ENCODE measurements around the gene ZDHHC12.
A peak's percentile ranks its signal among the peaks of the same experiment; 100 is the strongest.
"Not testable (repeated sequence)": the region's sequence is repeated elsewhere in the genome, so short reads cannot be mapped to it uniquely, and the experiment has no call there.

Gene ZDHHC12

GRCh38 chr9:128707446-128707845, 16.5 kb downstream of the ZDHHC12 start:
- no peak for DNase-seq (ENCODE audit: low spot score)

DNA sequence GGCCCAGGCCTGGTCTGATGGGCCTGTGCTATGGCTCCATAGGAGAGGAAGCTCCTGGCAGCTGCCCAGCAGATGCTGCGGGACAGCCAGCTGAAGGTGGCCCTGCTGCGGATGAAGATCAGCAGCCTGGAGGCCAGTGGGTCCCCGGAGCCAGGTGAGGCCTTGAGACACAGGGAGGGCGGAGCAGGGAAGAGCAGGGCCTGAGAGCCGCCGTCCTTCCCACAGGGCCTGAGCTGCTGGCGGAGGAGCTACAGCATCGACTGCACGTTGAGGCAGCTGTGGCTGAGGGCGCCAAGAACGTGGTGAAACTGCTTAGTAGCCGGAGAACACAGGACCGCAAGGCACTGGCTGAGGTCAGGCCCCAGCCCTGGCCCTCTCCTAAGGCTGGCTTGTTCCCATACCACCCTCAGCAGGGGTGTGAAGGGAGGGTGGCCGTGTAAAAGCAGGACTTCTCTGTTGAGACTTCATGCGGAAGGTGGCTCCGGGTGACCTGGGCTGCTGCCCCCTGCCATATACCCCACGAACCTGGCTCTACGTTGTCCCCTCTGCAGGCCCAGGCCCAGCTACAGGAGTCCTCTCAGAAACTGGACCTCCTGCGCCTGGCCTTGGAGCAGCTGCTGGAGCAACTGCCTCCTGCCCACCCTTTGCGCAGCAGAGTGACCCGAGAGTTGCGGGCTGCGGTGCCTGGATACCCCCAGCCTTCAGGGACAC, 17.1 kb downstream of the ZDHHC12 start:
- no peak for DNase-seq (ENCODE audit: low spot score)

- no peak for DNase-seq (ENCODE audit: low spot score)
These were observed 17.9 kb downstream of the ZDHHC12 start for GRCh38 chr9:128706045-128706444.

- DNase-seq (ENCODE audit: low spot score), result peak; percentile 22
These were observed 18.6 kb downstream of the ZDHHC12 start for GRCh38 chr9:128705051-128705965.

- DNase-seq (ENCODE audit: low spot score), result no peak
These were observed 19.6 kb downstream of the ZDHHC12 start for GRCh38 chr9:128704356-128704670.

DNA sequence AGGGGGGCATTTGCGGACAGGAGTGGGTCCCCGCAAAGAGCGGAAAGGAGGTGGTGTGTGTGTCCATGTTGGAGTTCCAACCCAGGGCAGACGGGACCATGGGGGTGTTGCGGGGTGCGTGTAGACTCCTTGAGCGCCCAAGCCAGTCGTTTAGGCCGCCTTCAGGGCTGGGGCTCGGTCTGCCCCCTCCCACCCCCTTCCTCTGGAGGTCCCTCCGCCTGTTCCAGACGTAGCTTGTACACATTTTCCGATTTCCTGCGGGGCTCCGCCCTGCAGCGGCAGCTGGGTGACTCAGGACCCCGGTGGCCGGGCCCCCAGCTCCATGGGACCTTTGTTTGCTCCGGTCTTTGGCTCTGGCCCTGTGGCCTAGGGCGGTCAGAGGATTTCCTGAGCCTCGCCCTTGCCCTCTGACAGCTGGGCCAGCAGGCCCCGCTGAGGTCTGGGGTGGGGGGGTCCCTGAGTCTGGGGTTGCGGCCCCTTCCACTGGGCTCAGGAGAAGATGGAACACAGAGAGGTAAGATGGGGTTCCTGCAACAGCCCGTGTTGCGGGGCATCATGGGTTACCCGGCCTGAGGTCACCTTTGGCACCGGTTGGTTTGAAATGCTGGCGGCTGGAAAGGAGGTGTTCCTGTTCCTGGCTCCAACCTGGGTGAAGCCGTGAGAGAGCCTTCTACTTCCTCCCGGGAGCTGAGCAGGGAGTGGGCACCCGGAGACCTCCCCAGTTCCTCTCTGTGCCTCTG, 20.1 kb downstream of the ZDHHC12 start:
- peak; percentile 31 for DNase-seq (ENCODE audit: low spot score)

- DNase-seq (ENCODE audit: low spot score), result peak; percentile 78
These were observed 20.8 kb downstream of the ZDHHC12 start for GRCh38 chr9:128702949-128703615.

GRCh38 chr9:128702445-128702948, 21.4 kb downstream of the ZDHHC12 start, which contains the start of gene PKN3:
TSS of gene PKN3 (plus strand) at chr9:128702503. CDS start at chr9:128702916, 413 bp downstream.
- peak; percentile 96 for DNase-seq (ENCODE audit: low spot score)

- DNase-seq (ENCODE audit: low spot score), result no peak
These were observed 22.6 kb downstream of the ZDHHC12 start for GRCh38 chr9:128701227-128701854.

GRCh38 chr9:128699096-128699795, 24.7 kb downstream of the ZDHHC12 start:
- DNase-seq (ENCODE audit: low spot score), result not testable (repeated sequence)

DNA sequence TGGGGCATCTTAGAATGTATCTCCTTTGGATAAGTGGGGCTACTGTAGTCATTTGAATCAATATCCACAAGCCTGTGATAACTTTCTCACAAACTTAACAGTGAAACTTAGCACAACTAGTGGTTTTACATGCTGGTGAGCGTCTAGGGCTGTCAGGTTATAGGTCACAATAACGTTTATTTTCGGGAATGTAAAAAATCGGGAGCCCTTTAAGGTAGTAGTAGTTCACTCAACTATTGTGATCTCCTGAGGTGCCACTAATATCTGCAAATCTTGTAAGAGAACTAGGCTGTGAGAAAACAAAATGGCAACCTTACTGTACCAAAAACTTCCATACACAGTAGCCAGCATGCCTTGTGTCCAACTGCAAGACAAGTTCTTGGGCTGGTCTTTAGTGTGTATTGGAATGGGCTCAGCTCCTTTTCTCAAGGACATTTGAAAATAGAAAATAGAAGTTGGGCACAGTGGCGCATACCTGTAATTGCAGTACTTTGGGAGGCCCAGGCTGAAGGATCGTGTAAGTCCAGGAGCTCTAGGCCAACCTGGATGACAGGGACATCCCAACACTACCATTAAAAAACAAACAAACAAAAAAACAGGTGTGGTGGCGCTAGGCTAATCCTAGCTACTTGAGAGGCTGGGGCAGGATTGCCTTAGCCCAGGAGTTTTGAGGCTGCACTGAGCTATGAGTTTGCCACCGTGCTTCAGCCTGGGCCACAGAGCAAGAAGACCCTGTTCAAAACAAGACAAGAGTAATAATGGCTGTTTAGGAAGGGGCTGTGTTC, 26.8 kb downstream of the ZDHHC12 start:
- DNase-seq (ENCODE audit: low spot score), result no peak

GRCh38 chr9:128694344-128694743, 29.6 kb downstream of the ZDHHC12 start:
- DNase-seq (ENCODE audit: low spot score), result no peak

- not testable (repeated sequence) for DNase-seq (ENCODE audit: low spot score)
These were observed 30.2 kb downstream of the ZDHHC12 start for GRCh38 chr9:128693738-128694137.

GRCh38 chr9:128690684-128691034, 33.3 kb downstream of the ZDHHC12 start:
- no peak for DNase-seq (ENCODE audit: low spot score)

DNA sequence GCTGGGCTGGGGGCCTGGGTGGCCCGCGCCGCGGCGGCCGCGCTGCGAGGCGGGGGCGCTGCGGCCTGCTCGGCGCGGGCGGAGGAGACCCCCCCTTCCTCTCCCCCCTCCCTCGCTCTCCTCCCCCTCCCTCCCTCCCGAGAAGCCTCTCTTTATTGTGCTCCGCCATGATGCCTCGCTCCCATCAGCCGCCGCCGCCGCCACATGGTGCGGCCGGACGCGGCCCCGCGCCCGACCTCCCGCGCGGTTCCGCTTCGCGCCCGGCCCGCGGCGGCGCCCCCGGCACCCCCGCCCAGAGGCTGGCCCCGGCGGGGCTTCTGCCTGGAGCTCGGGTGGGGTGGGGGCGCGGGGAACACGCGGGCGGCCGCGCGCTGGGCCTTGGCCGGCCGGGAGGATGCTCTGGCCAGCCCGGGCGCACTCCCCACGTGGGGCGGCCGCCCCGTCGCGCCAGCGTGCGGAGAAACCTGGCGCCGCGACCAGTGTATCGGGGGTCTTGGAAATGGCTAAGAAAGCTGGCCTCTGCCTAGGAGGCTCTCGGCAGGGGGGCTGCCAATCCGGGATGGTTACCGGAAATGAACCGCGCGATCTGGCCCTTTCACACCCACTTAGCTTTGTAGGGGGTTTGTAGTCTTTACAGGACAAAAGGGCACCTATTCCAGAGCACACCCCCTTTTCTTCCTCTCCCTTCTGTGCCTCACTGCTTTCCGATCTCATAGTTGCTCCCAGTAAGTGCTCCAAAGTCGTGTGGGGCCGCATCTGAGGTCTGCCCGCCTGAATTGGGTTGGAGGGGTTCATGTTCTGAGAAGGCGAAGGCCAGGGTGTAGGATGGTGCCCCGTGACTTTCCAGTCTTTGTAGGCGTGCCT, 33.9 kb downstream of the ZDHHC12 start:
- peak; percentile 82 for DNase-seq (ENCODE audit: low spot score)

DNA sequence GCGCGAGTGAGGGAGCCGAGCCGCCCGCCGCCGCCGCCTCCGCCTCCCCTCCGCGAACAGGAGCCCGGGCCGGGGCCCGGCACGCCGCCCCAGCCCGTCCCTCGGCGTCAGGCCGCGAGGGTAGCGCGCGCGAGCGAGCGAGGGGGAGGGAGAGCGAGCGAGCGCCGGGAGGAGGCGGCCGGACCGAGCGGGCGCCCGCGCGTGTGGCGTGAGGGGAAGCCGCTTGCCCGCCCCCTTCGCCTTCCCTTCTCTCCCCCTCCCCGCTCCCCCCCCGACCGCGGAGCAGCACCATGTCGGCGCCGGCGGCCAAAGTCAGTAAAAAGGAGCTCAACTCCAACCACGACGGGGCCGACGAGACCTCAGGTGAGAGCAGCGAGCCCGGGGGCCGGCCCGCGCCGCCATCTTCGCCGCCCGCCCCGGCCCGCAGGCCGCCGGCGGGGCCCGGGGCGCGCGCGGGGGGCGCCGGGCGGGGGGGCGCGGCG, 34.6 kb downstream of the ZDHHC12 start:
- peak; percentile 74 for DNase-seq (ENCODE audit: low spot score)

DNA sequence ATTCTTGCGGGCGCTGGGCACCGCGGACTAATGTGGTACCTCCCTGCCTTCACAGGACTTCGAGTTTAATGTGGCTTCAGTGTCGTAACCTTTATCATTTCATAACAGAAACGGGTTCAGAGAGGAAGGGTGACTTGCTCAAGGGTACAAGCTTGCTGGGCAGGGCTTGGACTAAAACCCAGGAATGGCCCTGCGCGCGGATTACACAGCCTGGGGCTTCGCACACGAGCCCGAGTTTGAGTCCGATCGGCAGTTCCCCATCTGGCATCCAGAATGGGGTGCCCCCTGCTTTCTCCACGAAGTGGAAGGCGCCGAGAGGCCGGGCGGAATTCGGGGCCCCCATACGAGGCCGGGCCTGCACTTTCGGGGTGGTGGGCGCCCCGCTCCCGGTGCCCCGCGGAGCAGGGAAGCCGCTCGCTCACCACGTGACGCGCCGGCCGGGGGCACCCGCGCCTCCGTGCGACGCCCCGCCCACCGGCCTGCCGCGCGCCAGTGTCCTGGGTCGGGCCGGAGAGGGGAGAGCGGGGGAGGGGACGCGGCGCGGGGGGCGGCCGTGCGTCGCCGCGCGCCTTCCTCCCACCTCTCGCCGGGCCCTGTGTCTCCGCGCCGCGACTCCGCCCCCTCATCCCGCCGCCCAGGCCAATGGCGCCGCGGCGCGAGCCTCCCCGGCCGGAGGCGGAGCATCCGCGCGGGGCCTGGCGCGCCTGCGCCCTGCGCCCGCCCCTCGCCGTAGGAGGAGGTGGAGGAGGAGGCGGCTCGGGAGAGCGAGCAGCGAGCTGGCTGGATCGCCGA, 35.2 kb downstream of the ZDHHC12 start, which contains the start of gene SET:
Gene SET (plus strand): TSS at position 722 of the 792 bp plus-strand sequence. CDS start 361 bp downstream, outside the sequence.
- DNase-seq (ENCODE audit: low spot score), result peak; percentile 99

DNA sequence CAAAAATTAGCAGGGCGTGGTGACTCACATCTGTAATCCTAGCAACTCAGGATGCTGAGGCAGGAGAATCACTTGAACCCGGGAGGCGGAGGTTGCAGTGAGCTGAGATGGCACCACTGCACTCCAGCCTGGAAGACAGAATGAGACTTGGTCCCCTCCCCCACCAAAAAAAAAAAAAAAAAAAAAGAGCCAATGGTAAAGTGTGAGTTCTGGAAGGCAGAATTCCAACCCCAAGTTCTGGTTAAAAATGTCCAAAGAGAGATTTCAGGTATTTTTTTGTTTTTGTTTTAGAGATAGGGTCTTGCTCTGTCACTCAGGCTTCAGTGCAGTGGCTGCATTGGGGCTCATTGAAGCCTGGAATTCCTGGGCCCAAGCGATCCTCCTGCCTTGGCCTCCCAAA, 36.5 kb downstream of the ZDHHC12 start:
- DNase-seq (ENCODE audit: low spot score), result no peak

All from D341Med (cell line).